GM12878 (cell line): ENCODE measurements around the gene DAB2. TPM values are rescaled to one million over a fixed set of nuclear protein-coding genes. Genes with fewer than 3 reads are reported as not detected.

Experiments used
- ATAC-seq: fragments of 200-7000 bp; cut with Tn5 transposase; 3 replicates; pipeline ENCODE4 v1.9.1; 2020; ENCODE audit warnings: mild to moderate bottlenecking, moderate library complexity
- BruUV-seq: library from RNA; stranded (reverse); fragments of 400-500 nt; replicated peaks from 2 replicates; lab custom pipeline; 2021; lab: Mats Ljungman, UMichigan
- CTCF ChIA-PET: fragments of 300-600 bp; sonication (Branson Sonifier 250); formaldehyde crosslinking; extraction: SDS; loops from one replicate; lab custom pipeline; 2021; ENCODE audit warnings: inconsistent platforms; lab: Yijun Ruan, JAX
- POLR2A ChIA-PET: fragments of 350-600 bp; formaldehyde crosslinking; extraction: SDS; loops from one replicate; lab custom pipeline; 2021; ENCODE audit warnings: inconsistent platforms; lab: Charles Lee
- RAD21 ChIA-PET: fragments of 300-600 bp; sonication (Branson Sonifier 250); formaldehyde crosslinking; loops from one replicate; lab custom pipeline; 2023; ENCODE audit warnings: antibody characterized with exemption; ENCODE audit not compliant: unreplicated experiment; lab: Charles Lee
- SMC1A ChIA-PET: fragments of 300-600 bp; sonication (Branson Sonifier 250); formaldehyde crosslinking; loops from one replicate; lab custom pipeline; 2023; ENCODE audit not compliant: unreplicated experiment, uncharacterized antibody; lab: Charles Lee
- DNase-seq: peaks from one replicate; pipeline ENCODE4 v3.0.0-alpha.2; 2011; ENCODE audit warnings: low read depth, low spot score
- FAIRE-seq: peaks from 3 replicates; lab custom pipeline; 2011; peaks lifted over from hg19 to GRCh38; lab: Jason Lieb, UNC
- H2AFZ ChIP-seq: 2 replicates; pipeline ENCODE4 v1.6.0; 2011; ENCODE audit warnings: low read depth, low read length, control low read depth; ENCODE audit not compliant: control insufficient read depth
- H3K27ac ChIP-seq: 2 replicates; pipeline ENCODE4 v1.5.1; 2011; ENCODE audit warnings: control low read depth; ENCODE audit not compliant: control insufficient read depth, insufficient read depth
- H3K27me3 ChIP-seq, 2 experiments: replicated peaks in 1 of 2; 2 replicates each; pipeline versions ENCODE4 v1.6.0 to v1.6.1; 2011; ENCODE audit warnings: low read length in 1 of 2; ENCODE audit not compliant: control insufficient read depth in 2 of 2, insufficient read depth in 2 of 2
- H3K36me3 ChIP-seq, 2 experiments: 2 replicates each; pipeline ENCODE4 v1.5.1; 2011; ENCODE audit warnings: low read length in 1 of 2; ENCODE audit not compliant: control insufficient read depth in 2 of 2, insufficient read depth in 2 of 2
- H3K4me1 ChIP-seq: 2 replicates; pipeline ENCODE4 v1.6.1; 2011; ENCODE audit warnings: mild to moderate bottlenecking, low read length, moderate library complexity, mixed read lengths; ENCODE audit not compliant: control insufficient read depth, insufficient read depth
- H3K4me2 ChIP-seq: 2 replicates; pipeline ENCODE4 v1.6.0; 2011; ENCODE audit warnings: control low read depth; ENCODE audit not compliant: control insufficient read depth, insufficient read depth
- H3K4me3 ChIP-seq: fragments of 200-600 bp; sonication (generic); 2 replicates; pipeline ENCODE4 v1.5.1; 2016
- H3K79me2 ChIP-seq: 2 replicates; pipeline ENCODE4 v1.6.0; 2011; ENCODE audit warnings: low read length; ENCODE audit not compliant: control insufficient read depth, insufficient read depth
- H3K9ac ChIP-seq: 2 replicates; pipeline ENCODE4 v1.8.0; 2011; ENCODE audit warnings: low read length, control low read depth, mixed read lengths; ENCODE audit not compliant: control insufficient read depth, insufficient read depth
- H3K9me3 ChIP-seq: replicated peaks from 3 replicates; pipeline ENCODE4 v1.5.1; 2011; ENCODE audit warnings: mild to moderate bottlenecking, low read length; ENCODE audit not compliant: control insufficient read depth, insufficient read depth
- H4K20me1 ChIP-seq: 2 replicates; pipeline ENCODE4 v1.6.0; 2011; ENCODE audit not compliant: control insufficient read depth, insufficient read depth
- BHLHE40 ChIP-seq, 2 experiments: fragments of 450-650 bp in 1 of 2; IDR thresholded peaks; 2 replicates each; pipeline ENCODE4 v1.6.1; 2011 to 2017; ENCODE audit warnings: low read depth in 2 of 2, borderline replicate concordance in 1 of 2, improper control_type of control experiment in 1 of 2, low read length in 1 of 2, mild to moderate bottlenecking in 1 of 2
- CBX5 ChIP-seq: sonication (generic); IDR thresholded peaks from 2 replicates; pipeline ENCODE4 v1.6.1; 2016; ENCODE audit warnings: low read depth, moderate library complexity, mild to moderate bottlenecking, inconsistent platforms
- GABPA ChIP-seq: IDR thresholded peaks from 2 replicates; pipeline ENCODE4 v1.6.1; 2014; ENCODE audit warnings: antibody characterized with exemption, low read depth, mild to moderate bottlenecking, inconsistent platforms
- HCFC1 ChIP-seq: fragments of 150-350 bp; IDR thresholded peaks from 2 replicates; pipeline ENCODE4 v1.6.1; 2014; ENCODE audit warnings: low read length
- IKZF2 ChIP-seq, 2 experiments: fragments of 450-650 bp; IDR thresholded peaks; 2 replicates each; pipeline ENCODE4 v1.6.1; 2017; ENCODE audit warnings: mild to moderate bottlenecking in 2 of 2, moderate library complexity in 2 of 2
- IRF4 ChIP-seq: IDR thresholded peaks from 2 replicates; pipeline ENCODE4 v1.6.1; 2011; ENCODE audit warnings: low read depth, low read length
- MEF2A ChIP-seq: IDR thresholded peaks from 2 replicates; pipeline ENCODE4 v1.6.1; 2011; ENCODE audit warnings: low read depth, mild to moderate bottlenecking, low read length, moderate library complexity; ENCODE audit not compliant: insufficient read depth
- NFXL1 ChIP-seq: fragments of 450-650 bp; IDR thresholded peaks from 2 replicates; pipeline ENCODE4 v1.6.1; 2017; ENCODE audit warnings: antibody characterized with exemption, mild to moderate bottlenecking, borderline replicate concordance
- NFYA ChIP-seq: IDR thresholded peaks from 2 replicates; pipeline ENCODE4 v1.6.1; 2011; ENCODE audit warnings: low read depth, mild to moderate bottlenecking, low read length, improper control_type of control experiment, borderline replicate concordance
- NRF1 ChIP-seq: conservative IDR thresholded peaks from 2 replicates; pipeline ENCODE4 v1.6.1; 2011; ENCODE audit warnings: mild to moderate bottlenecking, low read depth, low read length, improper control_type of control experiment
- POU2F2 ChIP-seq: IDR thresholded peaks from 3 replicates; pipeline ENCODE4 v1.6.1; 2011; ENCODE audit warnings: low read depth, mild to moderate bottlenecking, low read length, borderline replicate concordance
- TCF7 ChIP-seq: IDR thresholded peaks from 2 replicates; pipeline ENCODE4 v1.6.1; 2014; ENCODE audit warnings: antibody characterized with exemption, borderline replicate concordance
- ZNF622 ChIP-seq: fragments of 450-650 bp; IDR thresholded peaks from 2 replicates; pipeline ENCODE4 v1.6.1; 2017; ENCODE audit warnings: mild to moderate bottlenecking, inconsistent platforms
- ZSCAN29 ChIP-seq: fragments of 450-650 bp; IDR thresholded peaks from 2 replicates; pipeline ENCODE4 v1.6.1; 2017; ENCODE audit warnings: mild to moderate bottlenecking, moderate library complexity
- WGBS: methylation state at CpG from one replicate; pipeline ENCODE4 v1.1.6; 2016; ENCODE audit warnings: low lambda C conversion rate; ENCODE audit not compliant: insufficient replicate concordance, insufficient coverage; ENCODE audit errors: missing lambda C conversion rate; 5-methylcytosine and 5-hydroxymethylcytosine counted together
- in situ Hi-C: fragments of 300-500 bp; cut with MboI; formaldehyde crosslinking; loops from 9 replicates; pipeline ENCODE4 v1.14.3; 2018; ENCODE audit warnings: mixed read lengths
- intact Hi-C: fragments of 100-400 bp; cut with micrococcal nuclease; formaldehyde crosslinking; loops from one replicate; pipeline ENCODE4 v1.14.2; 2022; ENCODE audit not compliant: unreplicated experiment
- polyA plus RNA-seq, 11 experiments: library from polyadenylated mRNA; depleted of rRNA in 4 of 11; unstranded in 6 of 11; stranded (reverse) in 5 of 11; fragments of >200 nt; fragmentation: Nextera tagmentation in 4 of 11; fragmentation: Illumina TruSeq in 1 of 11; extraction: Ambion mirVana in 4 of 11; extraction: Trizol in 1 of 11; gene quantifications; 1 replicate in 1 of 11; 2 replicates in 10 of 11; pipeline versions ENCODE4 v1.2.1 to v1.2.3, GENCODE V29; 2011 to 2016; ENCODE audit warnings: inconsistent platforms in 2 of 11, missing spikeins in 2 of 11, low read depth in 1 of 11
- total RNA-seq, 4 experiments: library from RNA; depleted of rRNA in 3 of 4; stranded (reverse); fragments of >200 nt in 3 of 4; fragmentation: Illumina TruSeq in 1 of 4; extraction: Trizol in 1 of 4; gene quantifications; 2 replicates each; pipeline versions ENCODE4 v1.2.1 to v1.2.3, GENCODE V29; 2013 to 2021
- TF ChIP-seq, protein P1 (sequence below): IDR thresholded peaks from 2 replicates; pipeline ENCODE4 v1.6.1; 2012; ENCODE audit warnings: mild to moderate bottlenecking, low read depth, low read length
- TF ChIP-seq, protein P2 (sequence below): fragments of 450-650 bp; IDR thresholded peaks from 2 replicates; pipeline ENCODE4 v1.6.1; 2017; ENCODE audit warnings: low read depth, mild to moderate bottlenecking, moderate library complexity
- TF ChIP-seq, protein P3 (sequence below): IDR thresholded peaks from 2 replicates; pipeline ENCODE4 v1.6.1; 2011; ENCODE audit warnings: low read depth, mild to moderate bottlenecking, low read length, moderate library complexity, borderline replicate concordance; ENCODE audit errors: extremely low read depth
- TF ChIP-seq, protein P4 (sequence below): fragments of 450-650 bp; IDR thresholded peaks from 2 replicates; pipeline ENCODE4 v1.6.1; 2016; ENCODE audit warnings: mild to moderate bottlenecking
- TF ChIP-seq, protein P5 (sequence below): IDR thresholded peaks from 2 replicates; pipeline ENCODE4 v1.6.1; 2011; ENCODE audit warnings: borderline replicate concordance, low read depth, mild to moderate bottlenecking, moderate library complexity, mixed read lengths, low read length; ENCODE audit not compliant: insufficient read depth; ENCODE audit errors: extremely low read length

Gene DAB2
- total and polyA plus RNA-seq, 10 of the 15 experiments (the other 5 are each of a cell fraction or from before 2014, with no cell fraction given), result 0.05 to 0.23 (median 0.11) TPM; not detected in 7

DNA sequence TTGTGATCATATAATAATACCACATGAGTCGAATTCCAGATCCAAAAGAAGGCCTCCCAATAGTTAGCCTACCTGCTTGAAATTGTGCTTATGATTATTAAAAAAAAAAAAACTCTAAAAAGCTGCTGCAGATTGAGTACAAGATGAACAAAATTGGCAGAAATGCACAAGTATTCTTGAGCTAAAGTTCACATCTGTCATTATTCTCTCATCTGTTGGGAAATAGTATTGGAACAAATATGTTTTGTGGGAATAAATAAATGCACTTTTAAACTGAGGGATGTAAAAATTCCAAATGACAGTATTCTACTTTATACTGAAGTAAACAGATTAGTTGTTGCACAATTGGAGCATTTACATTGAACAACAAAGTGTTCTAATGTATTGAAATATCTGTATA is 15.7 kb downstream of the DAB2 start:
- H3K4me3 ChIP-seq, result no peak overlapping the region
- 0% methylated on average over 1 of the region's 1 CpG for WGBS
- BruUV-seq, result no TSS peak
- H3K4me2 ChIP-seq, result no peak overlapping the region
- ChIA-PET SMC1A (no interaction called here), RAD21 (no interaction called here), POLR2A (no interaction called here), CTCF (no interaction called here)
- H3K79me2 ChIP-seq, result no peaks in the 10 kb centered on the region
- no peaks in the 10 kb centered on the region for H3K36me3 ChIP-seq
- no peak overlapping the region for H3K27ac ChIP-seq
- no peaks in the 10 kb centered on the region for H3K4me1 ChIP-seq
- no peak for FAIRE-seq
- intact Hi-C loops (no loop called here), in situ Hi-C loops (no loop called here)
- H3K9me3 ChIP-seq, result no peaks in the 10 kb centered on the region
- H2AFZ ChIP-seq, result no peak overlapping the region
- ATAC-seq, result no peak
- H3K27me3 ChIP-seq, result no peaks in the 10 kb centered on the region
- no peaks in the 10 kb centered on the region for H4K20me1 ChIP-seq
- no peak for DNase-seq
- H3K9ac ChIP-seq, result no peak overlapping the region
- no peak for TF ChIP-seq NFXL1
- TF ChIP-seq HCFC1, result no peak
- no peak for TF ChIP-seq ZNF622
- no peak for TF ChIP-seq ZSCAN29
- no peak for TF ChIP-seq CBX5
- TF ChIP-seq, protein P1, sequence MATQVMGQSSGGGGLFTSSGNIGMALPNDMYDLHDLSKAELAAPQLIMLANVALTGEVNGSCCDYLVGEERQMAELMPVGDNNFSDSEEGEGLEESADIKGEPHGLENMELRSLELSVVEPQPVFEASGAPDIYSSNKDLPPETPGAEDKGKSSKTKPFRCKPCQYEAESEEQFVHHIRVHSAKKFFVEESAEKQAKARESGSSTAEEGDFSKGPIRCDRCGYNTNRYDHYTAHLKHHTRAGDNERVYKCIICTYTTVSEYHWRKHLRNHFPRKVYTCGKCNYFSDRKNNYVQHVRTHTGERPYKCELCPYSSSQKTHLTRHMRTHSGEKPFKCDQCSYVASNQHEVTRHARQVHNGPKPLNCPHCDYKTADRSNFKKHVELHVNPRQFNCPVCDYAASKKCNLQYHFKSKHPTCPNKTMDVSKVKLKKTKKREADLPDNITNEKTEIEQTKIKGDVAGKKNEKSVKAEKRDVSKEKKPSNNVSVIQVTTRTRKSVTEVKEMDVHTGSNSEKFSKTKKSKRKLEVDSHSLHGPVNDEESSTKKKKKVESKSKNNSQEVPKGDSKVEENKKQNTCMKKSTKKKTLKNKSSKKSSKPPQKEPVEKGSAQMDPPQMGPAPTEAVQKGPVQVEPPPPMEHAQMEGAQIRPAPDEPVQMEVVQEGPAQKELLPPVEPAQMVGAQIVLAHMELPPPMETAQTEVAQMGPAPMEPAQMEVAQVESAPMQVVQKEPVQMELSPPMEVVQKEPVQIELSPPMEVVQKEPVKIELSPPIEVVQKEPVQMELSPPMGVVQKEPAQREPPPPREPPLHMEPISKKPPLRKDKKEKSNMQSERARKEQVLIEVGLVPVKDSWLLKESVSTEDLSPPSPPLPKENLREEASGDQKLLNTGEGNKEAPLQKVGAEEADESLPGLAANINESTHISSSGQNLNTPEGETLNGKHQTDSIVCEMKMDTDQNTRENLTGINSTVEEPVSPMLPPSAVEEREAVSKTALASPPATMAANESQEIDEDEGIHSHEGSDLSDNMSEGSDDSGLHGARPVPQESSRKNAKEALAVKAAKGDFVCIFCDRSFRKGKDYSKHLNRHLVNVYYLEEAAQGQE, result no peak
- TF ChIP-seq GABPA, result no peak
- TF ChIP-seq, protein P2, sequence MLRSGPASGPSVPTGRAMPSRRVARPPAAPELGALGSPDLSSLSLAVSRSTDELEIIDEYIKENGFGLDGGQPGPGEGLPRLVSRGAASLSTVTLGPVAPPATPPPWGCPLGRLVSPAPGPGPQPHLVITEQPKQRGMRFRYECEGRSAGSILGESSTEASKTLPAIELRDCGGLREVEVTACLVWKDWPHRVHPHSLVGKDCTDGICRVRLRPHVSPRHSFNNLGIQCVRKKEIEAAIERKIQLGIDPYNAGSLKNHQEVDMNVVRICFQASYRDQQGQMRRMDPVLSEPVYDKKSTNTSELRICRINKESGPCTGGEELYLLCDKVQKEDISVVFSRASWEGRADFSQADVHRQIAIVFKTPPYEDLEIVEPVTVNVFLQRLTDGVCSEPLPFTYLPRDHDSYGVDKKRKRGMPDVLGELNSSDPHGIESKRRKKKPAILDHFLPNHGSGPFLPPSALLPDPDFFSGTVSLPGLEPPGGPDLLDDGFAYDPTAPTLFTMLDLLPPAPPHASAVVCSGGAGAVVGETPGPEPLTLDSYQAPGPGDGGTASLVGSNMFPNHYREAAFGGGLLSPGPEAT, result no peak
- TF ChIP-seq POU2F2, result no peak
- no peak for TF ChIP-seq NFYA
- TF ChIP-seq NRF1, result no peak
- TF ChIP-seq MEF2A, result no peak
- TF ChIP-seq BHLHE40 (IDR thresholded peaks at IDR 0.05; ENCODE audit: borderline replicate concordance in 1 of 2, low read depth in 2 of 2, low read length in 1 of 2), result no peak
- TF ChIP-seq, protein P3, sequence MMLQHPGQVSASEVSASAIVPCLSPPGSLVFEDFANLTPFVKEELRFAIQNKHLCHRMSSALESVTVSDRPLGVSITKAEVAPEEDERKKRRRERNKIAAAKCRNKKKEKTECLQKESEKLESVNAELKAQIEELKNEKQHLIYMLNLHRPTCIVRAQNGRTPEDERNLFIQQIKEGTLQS, result no peak
- no peak for TF ChIP-seq TCF7
- TF ChIP-seq, protein P4, sequence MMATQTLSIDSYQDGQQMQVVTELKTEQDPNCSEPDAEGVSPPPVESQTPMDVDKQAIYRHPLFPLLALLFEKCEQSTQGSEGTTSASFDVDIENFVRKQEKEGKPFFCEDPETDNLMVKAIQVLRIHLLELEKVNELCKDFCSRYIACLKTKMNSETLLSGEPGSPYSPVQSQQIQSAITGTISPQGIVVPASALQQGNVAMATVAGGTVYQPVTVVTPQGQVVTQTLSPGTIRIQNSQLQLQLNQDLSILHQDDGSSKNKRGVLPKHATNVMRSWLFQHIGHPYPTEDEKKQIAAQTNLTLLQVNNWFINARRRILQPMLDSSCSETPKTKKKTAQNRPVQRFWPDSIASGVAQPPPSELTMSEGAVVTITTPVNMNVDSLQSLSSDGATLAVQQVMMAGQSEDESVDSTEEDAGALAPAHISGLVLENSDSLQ, result no peak
- TF ChIP-seq, protein P5, sequence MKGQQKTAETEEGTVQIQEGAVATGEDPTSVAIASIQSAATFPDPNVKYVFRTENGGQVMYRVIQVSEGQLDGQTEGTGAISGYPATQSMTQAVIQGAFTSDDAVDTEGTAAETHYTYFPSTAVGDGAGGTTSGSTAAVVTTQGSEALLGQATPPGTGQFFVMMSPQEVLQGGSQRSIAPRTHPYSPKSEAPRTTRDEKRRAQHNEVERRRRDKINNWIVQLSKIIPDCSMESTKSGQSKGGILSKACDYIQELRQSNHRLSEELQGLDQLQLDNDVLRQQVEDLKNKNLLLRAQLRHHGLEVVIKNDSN, result no peak
- TF ChIP-seq IRF4, result no peak
- TF ChIP-seq IKZF2 (IDR thresholded peaks at IDR 0.05), result no peak
